GM04504 (cell line): ENCODE measurements around the gene TOGARAM2.

Experiments used
- DNase-seq: peaks from one replicate; pipeline ENCODE4 v3.0.0-alpha.2; 2012; ENCODE audit warnings: low read depth

Gene TOGARAM2

GRCh38 chr2:28981016-28981441 is at the start of gene TOGARAM2:
TOGARAM2 (plus strand) TSS chr2:28981298; CDS start chr2:28994835, 13,537 bp downstream.
- no peak for DNase-seq

- no peak for DNase-seq
These were observed 46.3 kb upstream of the TOGARAM2 start for GRCh38 chr2:28934769-28935168.

GRCh38 chr2:28941008-28941407 is 40.1 kb upstream of the TOGARAM2 start:
- DNase-seq, result no peak

GRCh38 chr2:28944535-28945248 is 36.4 kb upstream of the TOGARAM2 start:
- no peak for DNase-seq

- no peak for DNase-seq
These were observed 32.9 kb upstream of the TOGARAM2 start for GRCh38 chr2:28948160-28948559.

GRCh38 chr2:28949190-28949589 is 31.9 kb upstream of the TOGARAM2 start:
- DNase-seq, result no peak

- no peak for DNase-seq
These were observed 31.3 kb upstream of the TOGARAM2 start for GRCh38 chr2:28949617-28950305.

GRCh38 chr2:28950941-28951630 is 30.0 kb upstream of the TOGARAM2 start:
- DNase-seq, result no peak

- DNase-seq, result no peak
These were observed 28.9 kb upstream of the TOGARAM2 start for GRCh38 chr2:28951910-28952835.

GRCh38 chr2:28952836-28953211 is 28.3 kb upstream of the TOGARAM2 start:
- no peak for DNase-seq

- DNase-seq, result no peak
These were observed 25.6 kb upstream of the TOGARAM2 start for GRCh38 chr2:28955467-28955866.

GRCh38 chr2:28956415-28956826 is 24.7 kb upstream of the TOGARAM2 start:
- DNase-seq, result no peak

GRCh38 chr2:28956890-28957289 is 24.2 kb upstream of the TOGARAM2 start:
- DNase-seq, result no peak

- DNase-seq, result peak; percentile 59
These were observed 22.4 kb upstream of the TOGARAM2 start for GRCh38 chr2:28958689-28959088.

GRCh38 chr2:28960401-28960800 is 20.7 kb upstream of the TOGARAM2 start:
- DNase-seq, result no peak

- DNase-seq, result no peak
These were observed 18.6 kb upstream of the TOGARAM2 start for GRCh38 chr2:28962505-28962904.

GRCh38 chr2:28970464-28971160 is 10.5 kb upstream of the TOGARAM2 start:
- DNase-seq, result no peak

- no peak for DNase-seq
These were observed 8.2 kb upstream of the TOGARAM2 start for GRCh38 chr2:28972778-28973335.

GRCh38 chr2:28974252-28974651 is 6.8 kb upstream of the TOGARAM2 start:
- no peak for DNase-seq

- no peak for DNase-seq
These were observed 5.4 kb upstream of the TOGARAM2 start for GRCh38 chr2:28975671-28976070.

- DNase-seq, result no peak
These were observed 4.5 kb upstream of the TOGARAM2 start for GRCh38 chr2:28976584-28976983.
